ENCODE measurements around the gene PCDHB8.

GRCh38 chr5:141149812-141150211, 27.8 kb upstream of the PCDHB8 start, which contains the start of gene PCDHB6:
- TF ChIP-seq CTCF (IDR thresholded peaks at IDR 0.05; ENCODE audit: extremely low read depth in 1 of 2, insufficient read depth in 1 of 2, low read depth in 1 of 2, low read length in 2 of 2) (peak in 1 of 2 donors; percentile 9), EZH2 (IDR thresholded peaks at IDR 0.05; ENCODE audit: borderline replicate concordance, low read depth, low read length, severe bottlenecking) (no peak)
